Measurements from ENCODE around the gene TXNDC11. TPM values are rescaled to one million over a fixed set of nuclear protein-coding genes. Genes with fewer than 3 reads are reported as not detected.

TXNDC11 gene
- polyA plus RNA-seq, 2 of the 4 experiments (the other 2 are of a cell fraction), result 22.7 to 42.4 TPM

- DNase-seq (ENCODE audit: low read depth in 1 of 2, low spot score in 1 of 2), result no peak
- Histone ChIP-seq H3K9me3 (no peaks in the 10 kb centered on the region), H3K4me3 (no peak overlapping the region), H3K4me1 (peaks cover 14% of the 10 kb centered on the region), H3K4me2 (peak overlapping the region; percentile 50; the same call in 2 of the 3 replicates), H3K27ac (no peak overlapping the region)
- no peak for FAIRE-seq
- 93% methylated on average over 3 of the region's 3 CpGs for WGBS (ENCODE audit: missing lambda C conversion rate)
- ATAC-seq, result no peak
- ChIA-PET CTCF (interaction anchor here (0.6 to 4.5 kb wide), 12 partner anchors 8 to 293 kb away, joined by 3 to 22 read pairs (median 4); partner anchors contain the start of gene ZC3H7A), POLR2A (no interaction called here)
- no peak for TF ChIP-seq TP53 (CRISPR knock-in tag; IDR thresholded peaks at IDR 0.05)
- no peak for TF ChIP-seq E2F6 (IDR thresholded peaks at IDR 0.05; ENCODE audit: borderline replicate concordance, low read depth)
- TF ChIP-seq HOXA7 (CRISPR knock-in tag; IDR thresholded peaks at IDR 0.05), result no peak
- TF ChIP-seq ELK1 (IDR thresholded peaks at IDR 0.05; ENCODE audit: low read depth, low read length), result no peak
Measured at GRCh38 chr16:11689031-11689840, 53.4 kb downstream of the TXNDC11 start.

- DNase-seq (ENCODE audit: low read depth in 1 of 2, low spot score in 1 of 2) (no peak), FAIRE-seq (no peak), ATAC-seq (no peak)
- Histone ChIP-seq H3K27ac (no peak overlapping the region), H3K9me3 (no peaks in the 10 kb centered on the region), H3K4me2 (no peak overlapping the region), H3K4me3 (no peak overlapping the region), H3K4me1 (peaks cover 14% of the 10 kb centered on the region)
- ChIA-PET CTCF (interaction anchor here (0.6 to 4.5 kb wide), 9 partner anchors 9 to 292 kb away, joined by 3 to 22 read pairs (median 4); partner anchors contain the start of gene ZC3H7A), POLR2A (no interaction called here)
- WGBS (ENCODE audit: missing lambda C conversion rate), result 85% methylated on average over 1 of the region's 1 CpG
- TF ChIP-seq E2F6 (IDR thresholded peaks at IDR 0.05; ENCODE audit: borderline replicate concordance, low read depth) (no peak), MAZ (IDR thresholded peaks at IDR 0.05; ENCODE audit: borderline replicate concordance, low read depth, low read length) (no peak), CTCF (IDR thresholded peaks at IDR 0.05) (no peak), BCL3 (IDR thresholded peaks at IDR 0.05) (no peak), SREBF2 (IDR thresholded peaks at IDR 0.05) (no peak), POLR2A (IDR thresholded peaks at IDR 0.05; ENCODE audit: low read length) (no peak), JUNB (IDR thresholded peaks at IDR 0.05) (no peak), CBX8 (IDR thresholded peaks at IDR 0.05) (no peak), HOXA7 (CRISPR knock-in tag; IDR thresholded peaks at IDR 0.05) (no peak), CHD4 (IDR thresholded peaks at IDR 0.05; ENCODE audit: borderline replicate concordance) (no peak), MAFK (IDR thresholded peaks at IDR 0.05; ENCODE audit: partially characterized antibody) (no peak), CBX2 (IDR thresholded peaks at IDR 0.05; ENCODE audit: borderline replicate concordance, low read depth) (no peak), USF2 (IDR thresholded peaks at IDR 0.05) (no peak), TFCP2L1 (CRISPR knock-in tag; IDR thresholded peaks at IDR 0.05) (no peak), ZNF302 (CRISPR knock-in tag; IDR thresholded peaks at IDR 0.05) (no peak), HOXB13 (CRISPR knock-in tag; IDR thresholded peaks at IDR 0.05; ENCODE audit: low read depth) (no peak), BHLHE40 (IDR thresholded peaks at IDR 0.05; ENCODE audit: low read depth, low read length) (no peak), NR3C1 (IDR thresholded peaks at IDR 0.05) (no peak)
Measured at GRCh38 chr16:11688520-11688886, 54.2 kb downstream of the TXNDC11 start.

Data from A549 (cell line).